ENCODE results near the gene RFTN1.

DNA sequence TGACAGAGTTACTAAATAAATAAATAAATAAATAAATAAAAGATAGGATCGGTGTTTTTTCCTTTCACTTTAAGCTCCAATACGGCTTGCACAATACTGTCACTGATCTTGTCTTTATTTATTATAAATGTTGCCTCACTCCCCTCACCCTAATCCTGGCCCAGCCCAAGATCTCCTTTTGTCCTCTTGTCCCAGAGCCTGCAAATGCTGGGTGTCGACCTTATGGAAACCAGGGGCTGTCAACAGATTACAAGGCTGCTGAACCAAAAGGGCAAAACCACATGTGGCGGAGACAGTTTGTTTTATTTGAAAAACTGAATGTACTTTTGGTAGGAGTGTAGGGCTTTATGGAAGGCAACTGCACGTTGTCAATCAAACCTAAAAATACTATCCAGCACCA, 75.9 kb downstream of the RFTN1 start:
- TF ChIP-seq, protein P1, sequence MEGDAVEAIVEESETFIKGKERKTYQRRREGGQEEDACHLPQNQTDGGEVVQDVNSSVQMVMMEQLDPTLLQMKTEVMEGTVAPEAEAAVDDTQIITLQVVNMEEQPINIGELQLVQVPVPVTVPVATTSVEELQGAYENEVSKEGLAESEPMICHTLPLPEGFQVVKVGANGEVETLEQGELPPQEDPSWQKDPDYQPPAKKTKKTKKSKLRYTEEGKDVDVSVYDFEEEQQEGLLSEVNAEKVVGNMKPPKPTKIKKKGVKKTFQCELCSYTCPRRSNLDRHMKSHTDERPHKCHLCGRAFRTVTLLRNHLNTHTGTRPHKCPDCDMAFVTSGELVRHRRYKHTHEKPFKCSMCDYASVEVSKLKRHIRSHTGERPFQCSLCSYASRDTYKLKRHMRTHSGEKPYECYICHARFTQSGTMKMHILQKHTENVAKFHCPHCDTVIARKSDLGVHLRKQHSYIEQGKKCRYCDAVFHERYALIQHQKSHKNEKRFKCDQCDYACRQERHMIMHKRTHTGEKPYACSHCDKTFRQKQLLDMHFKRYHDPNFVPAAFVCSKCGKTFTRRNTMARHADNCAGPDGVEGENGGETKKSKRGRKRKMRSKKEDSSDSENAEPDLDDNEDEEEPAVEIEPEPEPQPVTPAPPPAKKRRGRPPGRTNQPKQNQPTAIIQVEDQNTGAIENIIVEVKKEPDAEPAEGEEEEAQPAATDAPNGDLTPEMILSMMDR (IDR thresholded peaks at IDR 0.05), result no peak
- TF ChIP-seq POLR2A (IDR thresholded peaks at IDR 0.05), result no peak
